ENCODE results near the gene RGMA. TPM values are rescaled to one million over a fixed set of nuclear protein-coding genes. Genes with fewer than 3 reads are reported as not detected.

The RGMA gene
- total and polyA plus RNA-seq, 2 of the 8 experiments (the other 6 are each of a cell fraction or from before 2014, with no cell fraction given): 19.9 to 39.8 TPM

DNA sequence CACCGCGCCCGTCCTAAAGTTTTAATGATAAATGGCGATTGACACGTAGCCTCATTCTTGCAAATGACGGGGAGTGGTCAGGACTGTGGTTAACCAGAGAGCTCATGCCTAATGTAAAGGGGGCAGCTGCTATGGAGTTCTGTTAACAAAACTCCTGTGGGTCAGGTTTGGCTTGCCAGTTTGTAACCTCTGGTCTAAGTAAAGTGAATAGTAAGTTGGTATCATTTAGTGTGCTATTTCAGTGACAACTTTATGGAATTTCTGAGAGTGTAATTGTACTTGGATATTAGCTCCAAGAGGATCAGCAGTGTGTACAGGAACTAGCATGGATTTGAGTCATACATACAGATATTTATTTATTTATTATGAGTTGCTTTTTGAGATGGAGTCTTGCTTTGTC lies 87.9 kb downstream of the RGMA start:
- no peak overlapping the region for H3K27ac ChIP-seq (ENCODE audit: low read depth, low read length)
- H3K56ac ChIP-seq (replicated peaks; ENCODE audit: insufficient read length, low read depth, low read length): no peak overlapping the region
- no peak overlapping the region for H3K4ac ChIP-seq (replicated peaks; ENCODE audit: insufficient read length, low read depth, low read length)
- H2BK20ac ChIP-seq (ENCODE audit: low read length): no peak overlapping the region
- H3K23me2 ChIP-seq (ENCODE audit: low read depth, low read length): no peaks in the 10 kb centered on the region
- peaks cover 3% of the 10 kb centered on the region; the same call in 1 of the 2 replicates for H3K79me1 ChIP-seq (ENCODE audit: low read depth, low read length)
- CTCF ChIA-PET (ENCODE audit: partially characterized antibody): interaction anchor here (0.9 to 1.6 kb wide), 6 partner anchors 9 to 76 kb away, joined by 3 to 4 read pairs (median 3); no protein-coding TSS in a partner anchor
- no peak for FAIRE-seq
- H4K91ac ChIP-seq (replicated peaks; ENCODE audit: insufficient read length, low read length): no peak overlapping the region
- H2AK5ac ChIP-seq (ENCODE audit: low read depth, low read length): no peak overlapping the region
- H2BK15ac ChIP-seq (ENCODE audit: low read length): no peak overlapping the region
- H2BK5ac ChIP-seq (ENCODE audit: low read depth, low read length): no peak overlapping the region
- H3K18ac ChIP-seq (ENCODE audit: extremely low read depth, low read length): no peak overlapping the region
- H4K20me1 ChIP-seq (replicated peaks in 1 of 2; ENCODE audit: control insufficient read depth in 1 of 2, insufficient read depth in 2 of 2, low read length in 2 of 2): peaks cover 0 to 4% of the 10 kb centered on the region in 2 experiments
- H3K79me2 ChIP-seq (ENCODE audit: control insufficient read depth in 1 of 2, insufficient read depth in 2 of 2, low read length in 2 of 2): no peaks in the 10 kb centered on the region
- H3K4me3 ChIP-seq (ENCODE audit: extremely low read depth in 1 of 4, insufficient read depth in 2 of 4, low read depth in 3 of 4, low read length in 4 of 4): no peak overlapping the region
- DNase-seq (ENCODE audit: low read depth in 1 of 2, low spot score in 2 of 2): no peak
- 97% methylated on average over 6 of the region's 6 CpGs; no CpG with 5 or more reads in 1 of the 2 experiments for WGBS, 2 experiments (ENCODE audit: extremely low coverage in 1 of 2, insufficient coverage in 1 of 2, insufficient read length in 1 of 2, insufficient replicate concordance in 2 of 2, low coverage in 1 of 2, low lambda C conversion rate in 2 of 2, missing lambda C conversion rate in 1 of 2)
- H3K14ac ChIP-seq (ENCODE audit: insufficient read length): no peak overlapping the region
- no peak overlapping the region for H3K9ac ChIP-seq (replicated peaks in 1 of 4; ENCODE audit: extremely low read depth in 1 of 4, low read depth in 3 of 4, low read length in 3 of 4)
- no peak overlapping the region for H3K23ac ChIP-seq (ENCODE audit: insufficient read length)
- peaks cover 46 to 98% (median 75%) of the 10 kb centered on the region in 4 experiments for H3K36me3 ChIP-seq (ENCODE audit: control insufficient read depth in 2 of 4, insufficient read depth in 4 of 4, low read length in 3 of 4)
- no peak overlapping the region for H2BK120ac ChIP-seq (replicated peaks; ENCODE audit: low read depth, low read length)
- no peak overlapping the region for H4K8ac ChIP-seq (ENCODE audit: extremely low read depth, insufficient read depth, low read length)
- no peak overlapping the region for H3K4me2 ChIP-seq (ENCODE audit: insufficient read depth in 1 of 2, low read depth in 2 of 2, low read length in 2 of 2)
- H3K9me3 ChIP-seq (ENCODE audit: insufficient read depth in 2 of 2, low read depth in 1 of 2, low read length in 1 of 2): no peaks in the 10 kb centered on the region
- POLR2A ChIA-PET (ENCODE audit: partially characterized antibody): interaction anchor here (1.2 kb wide), 1 partner anchor 27 kb away, joined by 3 read pairs; no protein-coding TSS in a partner anchor
- no peaks in the 10 kb centered on the region for H3K4me1 ChIP-seq (replicated peaks in 1 of 4; ENCODE audit: control insufficient read depth in 3 of 4, insufficient read depth in 4 of 4, low read length in 3 of 4)
- H4K5ac ChIP-seq (ENCODE audit: insufficient read length, low read depth, low read length): no peak overlapping the region
- no peaks in the 10 kb centered on the region for H3K27me3 ChIP-seq (replicated peaks in 1 of 4; ENCODE audit: control insufficient read depth in 3 of 4, extremely low read depth in 1 of 4, insufficient read depth in 3 of 4, low read length in 3 of 4)
- TF ChIP-seq, protein P1, sequence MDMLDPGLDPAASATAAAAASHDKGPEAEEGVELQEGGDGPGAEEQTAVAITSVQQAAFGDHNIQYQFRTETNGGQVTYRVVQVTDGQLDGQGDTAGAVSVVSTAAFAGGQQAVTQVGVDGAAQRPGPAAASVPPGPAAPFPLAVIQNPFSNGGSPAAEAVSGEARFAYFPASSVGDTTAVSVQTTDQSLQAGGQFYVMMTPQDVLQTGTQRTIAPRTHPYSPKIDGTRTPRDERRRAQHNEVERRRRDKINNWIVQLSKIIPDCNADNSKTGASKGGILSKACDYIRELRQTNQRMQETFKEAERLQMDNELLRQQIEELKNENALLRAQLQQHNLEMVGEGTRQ (IDR thresholded peaks at IDR 0.05; ENCODE audit: low read length): no peak
- no peak for TF ChIP-seq NANOG (IDR thresholded peaks at IDR 0.05; ENCODE audit: insufficient read depth, low read depth, low read length, poor library complexity, severe bottlenecking)
- TF ChIP-seq HDAC6 (IDR thresholded peaks at IDR 0.05; ENCODE audit: low read depth, low read length): no peak
- TF ChIP-seq TAF7 (optimal IDR thresholded peaks at IDR 0.05; ENCODE audit: borderline replicate concordance, low read depth, low read length): no peak
- TF ChIP-seq, protein P2, sequence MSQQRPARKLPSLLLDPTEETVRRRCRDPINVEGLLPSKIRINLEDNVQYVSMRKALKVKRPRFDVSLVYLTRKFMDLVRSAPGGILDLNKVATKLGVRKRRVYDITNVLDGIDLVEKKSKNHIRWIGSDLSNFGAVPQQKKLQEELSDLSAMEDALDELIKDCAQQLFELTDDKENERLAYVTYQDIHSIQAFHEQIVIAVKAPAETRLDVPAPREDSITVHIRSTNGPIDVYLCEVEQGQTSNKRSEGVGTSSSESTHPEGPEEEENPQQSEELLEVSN (IDR thresholded peaks at IDR 0.05): no peak
- no peak overlapping the region for H2BK12ac ChIP-seq (ENCODE audit: low read depth, low read length)
- no peak overlapping the region for H2AFZ ChIP-seq (ENCODE audit: low read length)

Measured in H1 (cell line).